SU-DHL-6 (cell line): Measurements from ENCODE around the gene TAOK2.

Source experiments
- H2AFZ ChIP-seq: fragments of 200-600 bp; sonication (generic); 2 replicates; pipeline ENCODE4 v1.6.1; 2014; ENCODE audit warnings: low read depth, mild to moderate bottlenecking, moderate library complexity, mixed read lengths, antibody characterized with exemption, low read length; ENCODE audit not compliant: severe bottlenecking
- H3F3A ChIP-seq: fragments of 200-600 bp; shearing (Covaris generic); 2 replicates; pipeline ENCODE4 v1.6.0; 2016; ENCODE audit warnings: antibody characterized with exemption, mild to moderate bottlenecking; ENCODE audit not compliant: insufficient read depth
- H3K27ac ChIP-seq: fragments of 200-600 bp; sonication (generic); 2 replicates; pipeline ENCODE4 v1.5.1; 2016; ENCODE audit warnings: low read depth, mild to moderate bottlenecking, low read length, moderate library complexity, mixed read lengths
- H3K27me3 ChIP-seq: fragments of 200-600 bp; sonication (generic), shearing (Covaris generic); 2 replicates; pipeline ENCODE4 v1.6.0; 2014; ENCODE audit warnings: mild to moderate bottlenecking, low read length
- H3K36me3 ChIP-seq: fragments of 200-600 bp; sonication (generic); 2 replicates; pipeline ENCODE4 v1.6.1; 2014; ENCODE audit warnings: mild to moderate bottlenecking, low read length, mixed read lengths
- H3K4me2 ChIP-seq: fragments of 300-600, 200-600 bp; shearing (Covaris generic), sonication (generic); 2 replicates; pipeline ENCODE4 v1.6.0; 2014; ENCODE audit warnings: low read length, low read depth, mild to moderate bottlenecking; ENCODE audit not compliant: poor library complexity, severe bottlenecking
- H3K4me3 ChIP-seq: fragments of 200-600 bp; sonication (generic); 2 replicates; pipeline ENCODE4 v1.5.1; 2014; ENCODE audit warnings: antibody characterized with exemption, low read length, mild to moderate bottlenecking, mixed read lengths; ENCODE audit not compliant: insufficient read depth, poor library complexity, severe bottlenecking
- H3K79me2 ChIP-seq: fragments of 200-600 bp; sonication (generic); 2 replicates; pipeline ENCODE4 v1.6.1; 2014; ENCODE audit warnings: mild to moderate bottlenecking, low read length, moderate library complexity; ENCODE audit not compliant: insufficient read depth
- H3K9ac ChIP-seq: fragments of 200-600 bp; sonication (generic); 2 replicates; pipeline ENCODE4 v1.7.0; 2014; ENCODE audit warnings: mild to moderate bottlenecking, low read length
- H3K9me2 ChIP-seq: fragments of 200-600 bp; sonication (generic); replicated peaks from 2 replicates; pipeline ENCODE4 v1.6.1; 2014; ENCODE audit warnings: low read length; ENCODE audit not compliant: insufficient read depth
- H3K9me3 ChIP-seq: fragments of 200-600 bp; sonication (generic); 2 replicates; pipeline ENCODE4 v1.6.1; 2014; ENCODE audit warnings: low read length, mixed read lengths; ENCODE audit not compliant: insufficient read depth
- H4K20me1 ChIP-seq: fragments of 200-600 bp; sonication (generic); 2 replicates; pipeline ENCODE4 v1.6.1; 2014; ENCODE audit warnings: low read depth, mild to moderate bottlenecking, antibody characterized with exemption, low read length, moderate library complexity, mixed read lengths
- CTCF ChIP-seq: fragments of 200-600 bp; sonication (generic); IDR thresholded peaks from one replicate; pipeline ENCODE4 v1.5.1; 2017; ENCODE audit warnings: antibody characterized with exemption, mild to moderate bottlenecking, low read length, moderate library complexity; ENCODE audit not compliant: insufficient read depth, poor library complexity, severe bottlenecking
- EZH2phosphoT487 ChIP-seq: fragments of 200-600 bp; sonication (generic), shearing (Covaris generic); conservative IDR thresholded peaks from 2 replicates; pipeline ENCODE4 v1.6.1; 2018; ENCODE audit warnings: mild to moderate bottlenecking, antibody characterized with exemption, low read length, moderate library complexity, mixed read lengths

The TAOK2 gene

DNA sequence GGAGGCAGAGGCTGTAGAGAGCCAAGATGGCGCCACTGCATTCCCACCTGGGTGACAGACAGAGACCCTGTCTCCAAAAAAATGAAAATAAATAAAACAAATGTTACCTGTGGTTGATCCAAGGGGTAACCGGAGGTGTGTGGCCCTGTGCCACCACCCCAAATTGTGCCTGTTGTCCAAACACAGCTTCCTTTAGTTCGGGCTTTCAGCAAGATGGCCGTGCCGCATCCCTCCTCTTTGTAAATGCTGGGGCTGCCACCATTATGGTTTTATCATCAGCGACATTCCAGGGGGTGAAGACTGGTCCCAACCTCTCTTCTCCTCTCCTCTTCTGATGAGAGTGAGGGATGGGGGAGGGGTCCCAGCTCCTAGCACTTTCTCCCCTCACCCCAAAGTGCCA is 49.2 kb downstream of the TAOK2 start, which contains the start of gene C16orf92:
Gene C16orf92 (plus strand): TSS at position 312 of the 400 bp plus-strand sequence. CDS start 143 bp downstream, outside the sequence.
- TF ChIP-seq CTCF (no peak), EZH2phosphoT487 (no peak)
- Histone ChIP-seq H4K20me1 (no peaks in the 10 kb centered on the region), H3K9me3 (no peaks in the 10 kb centered on the region), H3K27me3 (no peaks in the 10 kb centered on the region), H3K36me3 (no peaks in the 10 kb centered on the region), H2AFZ (no peak within 1 kb of the TSS), H3K27ac (no peak within 1 kb of the TSS), H3K79me2 (no peaks in the 10 kb centered on the region), H3K4me2 (no peak within 1 kb of the TSS), H3K9me2 (no peaks in the 10 kb centered on the region), H3F3A (no peaks in the 10 kb centered on the region), H3K9ac (no peak within 1 kb of the TSS), H3K4me3 (no peak within 1 kb of the TSS)

GRCh38 chr16:30023586-30023985 is 49.9 kb downstream of the TAOK2 start:
- H3K79me2 ChIP-seq, result no peaks in the 10 kb centered on the region
- TF ChIP-seq EZH2phosphoT487 (no peak), CTCF (no peak)
- no peaks in the 10 kb centered on the region for H3F3A ChIP-seq
- H3K9me3 ChIP-seq, result no peaks in the 10 kb centered on the region
- no peak overlapping the region for H2AFZ ChIP-seq
- no peaks in the 10 kb centered on the region for H3K27me3 ChIP-seq
- no peaks in the 10 kb centered on the region for H3K36me3 ChIP-seq
- H3K4me2 ChIP-seq, result no peak overlapping the region
- no peak overlapping the region for H3K4me3 ChIP-seq
- no peak overlapping the region for H3K27ac ChIP-seq
- no peaks in the 10 kb centered on the region for H3K9me2 ChIP-seq
- H4K20me1 ChIP-seq, result no peaks in the 10 kb centered on the region
- H3K9ac ChIP-seq, result no peak overlapping the region

- no peaks in the 10 kb centered on the region for H3K79me2 ChIP-seq
- H2AFZ ChIP-seq, result no peak overlapping the region
- H3K27ac ChIP-seq, result no peak overlapping the region
- no peak overlapping the region for H3K4me2 ChIP-seq
- no peaks in the 10 kb centered on the region for H3F3A ChIP-seq
- no peaks in the 10 kb centered on the region for H4K20me1 ChIP-seq
- no peak for TF ChIP-seq CTCF
- TF ChIP-seq EZH2phosphoT487, result no peak
- no peaks in the 10 kb centered on the region for H3K9me3 ChIP-seq
- no peaks in the 10 kb centered on the region for H3K27me3 ChIP-seq
- no peaks in the 10 kb centered on the region for H3K36me3 ChIP-seq
- no peak overlapping the region for H3K9ac ChIP-seq
- no peaks in the 10 kb centered on the region for H3K9me2 ChIP-seq
- no peak overlapping the region for H3K4me3 ChIP-seq
These were observed 50.8 kb downstream of the TAOK2 start for GRCh38 chr16:30024451-30024850.

- no peaks in the 10 kb centered on the region for H3K9me3 ChIP-seq
- no peaks in the 10 kb centered on the region for H3F3A ChIP-seq
- no peak overlapping the region for H3K4me3 ChIP-seq
- no peaks in the 10 kb centered on the region for H3K36me3 ChIP-seq
- H2AFZ ChIP-seq, result no peak overlapping the region
- TF ChIP-seq CTCF (no peak), EZH2phosphoT487 (no peak)
- no peaks in the 10 kb centered on the region for H3K9me2 ChIP-seq
- no peaks in the 10 kb centered on the region for H4K20me1 ChIP-seq
- no peaks in the 10 kb centered on the region for H3K27me3 ChIP-seq
- no peak overlapping the region for H3K27ac ChIP-seq
- no peak overlapping the region for H3K4me2 ChIP-seq
- no peak overlapping the region for H3K9ac ChIP-seq
- no peaks in the 10 kb centered on the region for H3K79me2 ChIP-seq
These were observed 51.5 kb downstream of the TAOK2 start for GRCh38 chr16:30025156-30025555.
